Renal cortex interstitium (tissue), 15 donors: ENCODE data around the gene GNG7. TPM values are rescaled to one million over a fixed set of nuclear protein-coding genes. Genes with fewer than 3 reads are reported as not detected.

Experiments used
- DNase-seq, 11 donors: peaks; one replicate each; pipeline ENCODE4 v3.0.0-alpha.2; 2013; ENCODE audit warnings: low read depth in 9 of 11, low spot score in 4 of 11; ENCODE audit errors: extremely low read depth in 1 of 11
- long read RNA-seq, 16 experiments: transcript quantifications; one replicate each; lab custom pipeline, GENCODE V29; 2026
- polyA plus RNA-seq, 3 donors: library from polyadenylated mRNA; unstranded; fragments of 120-200 nt; gene quantifications; one replicate each; pipeline ENCODE4 v1.2.1, GENCODE V29; 2013; ENCODE audit not compliant: insufficient read length in 3 of 3

GNG7 gene
- polyA plus RNA-seq: 1 to 10 TPM; 5.1 to 7.2 (median 5.9) TPM
- long read RNA-seq, donor 1, full-length matches to known transcripts: 2 of 2 reads
- long read RNA-seq, donor 1, partial matches to known transcripts: 0 of 2 reads
- long read RNA-seq, donor 1, other reads (novel, unspliced or antisense): 0 of 2 reads
- long read RNA-seq, donor 2, full-length matches to known transcripts: 3 of 3 reads
- long read RNA-seq, donor 2, partial matches to known transcripts: 0 of 3 reads
- long read RNA-seq, donor 2, other reads (novel, unspliced or antisense): 0 of 3 reads
- long read RNA-seq, donor 3, full-length matches to known transcripts: 4 of 4 reads
- long read RNA-seq, donor 3, partial matches to known transcripts: 0 of 4 reads
- long read RNA-seq, donor 3, other reads (novel, unspliced or antisense): 0 of 4 reads
- long read RNA-seq, donor 4: 0 reads
- long read RNA-seq, donor 5: 0 reads
- long read RNA-seq, donor 6, full-length matches to known transcripts: 3 of 9 reads
- long read RNA-seq, donor 6, partial matches to known transcripts: 6 of 9 reads
- long read RNA-seq, donor 6, other reads (novel, unspliced or antisense): 0 of 9 reads
- long read RNA-seq, donor 7, full-length matches to known transcripts: 8 of 8 reads
- long read RNA-seq, donor 7, partial matches to known transcripts: 0 of 8 reads
- long read RNA-seq, donor 7, other reads (novel, unspliced or antisense): 0 of 8 reads
- long read RNA-seq, donor 8: 0 reads
- long read RNA-seq, donor 9, full-length matches to known transcripts: 4 of 4 reads
- long read RNA-seq, donor 9, partial matches to known transcripts: 0 of 4 reads
- long read RNA-seq, donor 9, other reads (novel, unspliced or antisense): 0 of 4 reads
- long read RNA-seq, donor 10, full-length matches to known transcripts: 5 of 5 reads
- long read RNA-seq, donor 10, partial matches to known transcripts: 0 of 5 reads
- long read RNA-seq, donor 10, other reads (novel, unspliced or antisense): 0 of 5 reads
- long read RNA-seq, donor 11, full-length matches to known transcripts: 5 of 5 reads
- long read RNA-seq, donor 11, partial matches to known transcripts: 0 of 5 reads
- long read RNA-seq, donor 11, other reads (novel, unspliced or antisense): 0 of 5 reads
- long read RNA-seq, donor 12: 0 reads
- long read RNA-seq, donor 13: 0 reads
- long read RNA-seq, donor 14, full-length matches to known transcripts: 2 of 2 reads
- long read RNA-seq, donor 14, partial matches to known transcripts: 0 of 2 reads
- long read RNA-seq, donor 14, other reads (novel, unspliced or antisense): 0 of 2 reads
- long read RNA-seq, donor 15, full-length matches to known transcripts: 2 of 2 reads
- long read RNA-seq, donor 15, partial matches to known transcripts: 0 of 2 reads
- long read RNA-seq, donor 15, other reads (novel, unspliced or antisense): 0 of 2 reads
- long read RNA-seq, donor 16, full-length matches to known transcripts: 11 of 11 reads
- long read RNA-seq, donor 16, partial matches to known transcripts: 0 of 11 reads
- long read RNA-seq, donor 16, other reads (novel, unspliced or antisense): 0 of 11 reads

GRCh38 chr19:2702170-2703076 lies at the start of gene GNG7:
Gene GNG7 (minus strand): TSS chr19:2702694. CDS start chr19:2520688, 182,006 bp downstream.
- peak; percentile 52 to 92 (median 88) for DNase-seq

- DNase-seq: no peak
These were observed 48.9 kb upstream of the GNG7 start for GRCh38 chr19:2751438-2751830.

- no peak for DNase-seq
These were observed 48.4 kb upstream of the GNG7 start for GRCh38 chr19:2750808-2751437.

GRCh38 chr19:2747349-2747748 lies 44.9 kb upstream of the GNG7 start:
- DNase-seq: no peak

- DNase-seq: no peak
These were observed 41.6 kb upstream of the GNG7 start for GRCh38 chr19:2744113-2744512.

- DNase-seq: no peak
These were observed 40.6 kb upstream of the GNG7 start for GRCh38 chr19:2743099-2743498.

- DNase-seq: no peak
These were observed 37.8 kb upstream of the GNG7 start for GRCh38 chr19:2740314-2740656.

- DNase-seq: peak; percentile 94 to 99 (median 99)
These were observed 37.3 kb upstream of the GNG7 start, which contains the start of gene SLC39A3 for GRCh38 chr19:2739602-2740313. Gene SLC39A3 (minus strand): TSS chr19:2740017. CDS start chr19:2737257, 2,760 bp downstream.

- DNase-seq: no peak
These were observed 34.2 kb upstream of the GNG7 start for GRCh38 chr19:2736550-2737190.

- no peak for DNase-seq
These were observed 32.9 kb upstream of the GNG7 start for GRCh38 chr19:2735374-2735773.

- DNase-seq: no peak
These were observed 32.2 kb upstream of the GNG7 start for GRCh38 chr19:2734589-2735288.

GRCh38 chr19:2733930-2734588 lies 31.6 kb upstream of the GNG7 start:
- no peak for DNase-seq

GRCh38 chr19:2732883-2733282 lies 30.4 kb upstream of the GNG7 start:
- DNase-seq: no peak

- DNase-seq: no peak
These were observed 29.7 kb upstream of the GNG7 start for GRCh38 chr19:2732157-2732725.
